ENCODE measurements around the gene NUP98. TPM values are rescaled to one million over a fixed set of nuclear protein-coding genes. Genes with fewer than 3 reads are reported as not detected.
"Not testable (repeated sequence)": the region's sequence is repeated elsewhere in the genome, so short reads cannot be mapped to it uniquely, and the experiment has no call there.

NUP98 gene
- total and polyA plus RNA-seq, 4 experiments from 2014 or later = 31.9 to 112 (median 80.5) TPM

DNA sequence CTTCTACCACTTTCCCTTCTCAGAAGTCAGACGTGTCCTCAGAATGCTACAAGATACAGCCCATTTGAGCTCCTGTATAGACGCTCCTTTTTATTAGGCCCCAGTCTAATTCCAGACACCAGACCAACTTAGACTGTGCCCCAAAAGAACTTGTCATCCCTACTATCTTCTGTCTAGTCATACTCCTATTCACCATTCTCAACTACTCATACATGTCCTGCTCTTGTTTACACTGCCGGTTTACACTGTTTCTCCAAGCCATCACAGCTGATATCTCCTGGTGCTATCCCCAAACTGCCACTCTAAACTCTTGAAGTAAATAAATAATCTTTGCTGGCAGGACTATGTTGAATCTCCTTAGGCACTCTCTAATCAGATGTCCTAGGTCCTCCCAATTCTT, 144.8 kb downstream of the NUP98 start:
- H3K4me3 Mint-ChIP-seq; intact Hi-C loops (cut with micrococcal nuclease); H3K27ac Mint-ChIP-seq; H3K4me1 ChIP-seq (ENCODE audit: insufficient read depth, low read length); POLR2A ChIA-PET (ENCODE audit: partially characterized antibody); H3K4me1 Mint-ChIP-seq; CTCF ChIA-PET (ENCODE audit: partially characterized antibody); H3K27ac ChIP-seq (ENCODE audit: low read depth, low read length); H3K9me3 Mint-ChIP-seq; H3K27me3 ChIP-seq (ENCODE audit: insufficient read depth, low read length); H3K9me3 ChIP-seq (ENCODE audit: control insufficient read depth in 1 of 2, low read length in 2 of 2); H3K4me3 ChIP-seq (ENCODE audit: low read length in 2 of 2); H3K36me3 ChIP-seq (ENCODE audit: insufficient read depth, low read length); H3K36me3 Mint-ChIP-seq; DNase-seq: not testable (repeated sequence)
- peaks cover 31% of the 10 kb centered on the region in 2 donors for H3K27me3 Mint-ChIP-seq

- intact Hi-C loops (cut with micrococcal nuclease); H3K4me1 Mint-ChIP-seq; H3K27ac Mint-ChIP-seq; H3K36me3 Mint-ChIP-seq; H3K9me3 Mint-ChIP-seq; H3K27ac ChIP-seq (ENCODE audit: low read depth, low read length); H3K4me1 ChIP-seq (ENCODE audit: insufficient read depth, low read length); DNase-seq; POLR2A ChIA-PET (ENCODE audit: partially characterized antibody); H3K9me3 ChIP-seq (ENCODE audit: control insufficient read depth in 1 of 2, low read length in 2 of 2); H3K27me3 ChIP-seq (ENCODE audit: insufficient read depth, low read length); H3K4me3 ChIP-seq (ENCODE audit: low read length in 2 of 2); CTCF ChIA-PET (ENCODE audit: partially characterized antibody); H3K36me3 ChIP-seq (ENCODE audit: insufficient read depth, low read length): not testable (repeated sequence)
- peak overlapping the region in 1 of 8 donors; percentile 30 for H3K4me3 Mint-ChIP-seq
- peaks cover 40% of the 10 kb centered on the region in 2 donors for H3K27me3 Mint-ChIP-seq
Measured at GRCh38 chr11:3649374-3649773, 148.0 kb downstream of the NUP98 start.

DNA sequence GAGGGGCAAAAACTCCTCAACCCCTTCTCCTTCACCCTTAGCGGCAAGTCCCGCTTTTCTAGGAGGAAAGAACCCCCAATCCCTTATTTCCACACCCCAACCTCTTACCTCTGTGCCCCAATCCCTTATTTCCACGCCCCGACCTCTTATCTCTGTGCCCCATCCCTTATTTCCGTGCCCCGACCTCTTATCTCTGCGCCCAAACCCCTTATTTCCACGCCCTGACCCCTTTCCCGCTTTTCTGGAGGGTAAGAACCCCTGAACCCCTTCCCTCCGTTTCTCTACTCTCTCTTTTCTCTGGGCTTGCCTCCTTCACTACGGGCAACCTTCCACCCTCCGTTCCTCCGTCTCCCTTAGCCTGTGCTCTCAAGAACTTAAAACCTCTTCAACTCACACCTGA, 148.5 kb downstream of the NUP98 start:
- H3K4me1 Mint-ChIP-seq; H3K36me3 ChIP-seq (ENCODE audit: insufficient read depth, low read length); H3K27me3 ChIP-seq (ENCODE audit: insufficient read depth, low read length); POLR2A ChIA-PET (ENCODE audit: partially characterized antibody); H3K9me3 Mint-ChIP-seq; H3K4me1 ChIP-seq (ENCODE audit: insufficient read depth, low read length); H3K27ac ChIP-seq (ENCODE audit: low read depth, low read length); H3K4me3 Mint-ChIP-seq; intact Hi-C loops (cut with micrococcal nuclease); H3K4me3 ChIP-seq (ENCODE audit: low read length in 2 of 2); H3K9me3 ChIP-seq (ENCODE audit: control insufficient read depth in 1 of 2, low read length in 2 of 2); DNase-seq; CTCF ChIA-PET (ENCODE audit: partially characterized antibody); H3K27ac Mint-ChIP-seq; H3K36me3 Mint-ChIP-seq: not testable (repeated sequence)
- peaks cover 40 to 42% of the 10 kb centered on the region in 2 donors for H3K27me3 Mint-ChIP-seq

- Histone ChIP-seq H3K9me3 (ENCODE audit: control insufficient read depth in 1 of 2, low read length in 2 of 2) (no peaks in the 10 kb centered on the region), H3K4me1 (ENCODE audit: insufficient read depth, low read length) (peaks cover 10% of the 10 kb centered on the region), H3K36me3 (ENCODE audit: insufficient read depth, low read length) (no peaks in the 10 kb centered on the region), H3K4me3 (ENCODE audit: low read length in 2 of 2) (no peak overlapping the region), H3K27me3 (ENCODE audit: insufficient read depth, low read length) (peaks cover 5% of the 10 kb centered on the region), H3K27ac (ENCODE audit: low read depth, low read length) (no peak overlapping the region)
- no peak for DNase-seq
- no peak overlapping the region for H3K4me3 Mint-ChIP-seq
- no peaks in the 10 kb centered on the region for H3K36me3 Mint-ChIP-seq
- H3K9me3 Mint-ChIP-seq = no peaks in the 10 kb centered on the region
- H3K27ac Mint-ChIP-seq = no peak overlapping the region
- peaks cover 35 to 38% of the 10 kb centered on the region in 2 donors for H3K27me3 Mint-ChIP-seq
- peaks cover 3 to 13% (median 9%) of the 10 kb centered on the region in 4 donors for H3K4me1 Mint-ChIP-seq
- CTCF ChIA-PET (ENCODE audit: partially characterized antibody) = no interaction called here
- POLR2A ChIA-PET (ENCODE audit: partially characterized antibody) = no interaction called here
- intact Hi-C loops (cut with micrococcal nuclease) = no loop called here
Measured at GRCh38 chr11:3645552-3645951, 151.8 kb downstream of the NUP98 start.

DNA sequence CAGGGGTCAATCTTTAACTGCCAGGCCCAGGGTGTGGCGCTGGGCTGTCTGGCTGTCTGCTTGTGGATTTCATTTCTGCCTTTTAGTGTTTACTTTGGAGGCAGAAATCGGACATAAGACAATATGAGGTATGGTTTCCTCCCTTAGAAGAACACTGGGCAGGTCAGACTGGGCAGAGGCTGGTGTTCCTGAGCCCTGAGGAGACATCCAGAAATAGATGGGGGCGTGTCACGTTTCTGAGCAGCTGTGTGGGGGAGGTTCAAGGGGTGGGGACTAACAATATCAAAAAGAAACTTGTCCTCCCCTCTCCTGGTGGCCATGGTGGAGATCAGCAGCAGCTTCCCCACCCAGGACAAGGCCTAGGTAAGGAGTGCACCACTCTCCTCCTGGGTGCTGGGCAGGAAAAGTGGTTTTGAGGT, 152.5 kb downstream of the NUP98 start, which contains the start of gene ART1:
Gene ART1, plus strand, starts transcription at position 312 of the 419 bp plus-strand sequence. CDS start 14,086 bp downstream, outside the sequence.
- Mint-ChIP-seq H3K36me3 (no peaks in the 10 kb centered on the region), H3K9me3 (no peaks in the 10 kb centered on the region), H3K4me1 (peaks cover 3 to 13% (median 9%) of the 10 kb centered on the region in 4 donors), H3K27ac (no peak within 1 kb of the TSS), H3K4me3 (peak within 1 kb of the TSS in 2 of 8 donors; percentile 13 to 17), H3K27me3 (peaks cover 31 to 34% of the 10 kb centered on the region in 2 donors)
- Histone ChIP-seq H3K4me1 (ENCODE audit: insufficient read depth, low read length) (peaks cover 10% of the 10 kb centered on the region), H3K9me3 (ENCODE audit: control insufficient read depth in 1 of 2, low read length in 2 of 2) (no peaks in the 10 kb centered on the region), H3K27me3 (ENCODE audit: insufficient read depth, low read length) (peaks cover 5% of the 10 kb centered on the region), H3K4me3 (ENCODE audit: low read length in 2 of 2) (no peak within 1 kb of the TSS), H3K36me3 (ENCODE audit: insufficient read depth, low read length) (no peaks in the 10 kb centered on the region), H3K27ac (ENCODE audit: low read depth, low read length) (no peak within 1 kb of the TSS)
- DNase-seq = no peak
- ChIA-PET POLR2A (ENCODE audit: partially characterized antibody) (no interaction called here), CTCF (ENCODE audit: partially characterized antibody) (no interaction called here)
- intact Hi-C loops (cut with micrococcal nuclease) = no loop called here

DNA sequence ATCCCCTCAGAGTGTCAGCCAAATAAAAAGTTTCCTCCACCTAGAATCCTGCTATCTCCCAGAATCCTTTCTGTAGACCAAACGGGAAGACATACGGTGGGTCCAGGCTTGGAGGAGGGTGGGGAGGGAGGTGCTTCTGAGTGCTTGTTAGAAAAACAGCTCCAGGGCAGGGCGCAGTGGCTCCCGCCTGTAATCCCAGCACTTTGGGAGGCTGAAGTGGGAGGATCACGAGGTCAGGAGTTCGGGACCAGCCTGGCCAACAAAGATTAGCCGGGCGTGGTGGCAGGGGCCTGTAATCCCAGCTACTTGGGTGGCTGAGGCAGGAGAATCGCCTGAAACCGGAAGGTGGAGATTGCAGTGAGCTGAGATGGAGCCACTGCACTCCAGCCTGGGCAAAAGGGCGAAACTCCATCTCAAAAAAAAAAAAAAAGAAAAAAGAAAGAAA, 154.2 kb downstream of the NUP98 start:
- H3K27ac ChIP-seq (ENCODE audit: low read depth, low read length); H3K27me3 ChIP-seq (ENCODE audit: insufficient read depth, low read length); intact Hi-C loops (cut with micrococcal nuclease); H3K9me3 ChIP-seq (ENCODE audit: control insufficient read depth in 1 of 2, low read length in 2 of 2); H3K27ac Mint-ChIP-seq; H3K36me3 Mint-ChIP-seq; H3K9me3 Mint-ChIP-seq; CTCF ChIA-PET (ENCODE audit: partially characterized antibody); POLR2A ChIA-PET (ENCODE audit: partially characterized antibody); H3K4me3 ChIP-seq (ENCODE audit: low read length in 2 of 2); DNase-seq; H3K36me3 ChIP-seq (ENCODE audit: insufficient read depth, low read length): not testable (repeated sequence)
- Mint-ChIP-seq H3K4me3 (peak overlapping the region in 5 of 8 donors; percentile 75 to 91 (median 83)), H3K27me3 (peaks cover 17 to 22% of the 10 kb centered on the region in 2 donors), H3K4me1 (peaks cover 3 to 13% (median 9%) of the 10 kb centered on the region in 4 donors)
- H3K4me1 ChIP-seq (ENCODE audit: insufficient read depth, low read length) = peaks cover 10% of the 10 kb centered on the region

- Histone ChIP-seq H3K4me3 (ENCODE audit: low read length in 2 of 2) (peak overlapping the region in 1 of 2 donors; percentile 51), H3K27me3 (ENCODE audit: insufficient read depth, low read length) (peaks cover 5% of the 10 kb centered on the region), H3K27ac (ENCODE audit: low read depth, low read length) (no peak overlapping the region), H3K36me3 (ENCODE audit: insufficient read depth, low read length) (no peaks in the 10 kb centered on the region), H3K4me1 (ENCODE audit: insufficient read depth, low read length) (peaks cover 10% of the 10 kb centered on the region), H3K9me3 (ENCODE audit: control insufficient read depth in 1 of 2, low read length in 2 of 2) (no peaks in the 10 kb centered on the region)
- intact Hi-C loops (cut with micrococcal nuclease) = no loop called here
- peak; percentile 52 to 83 (median 70) for DNase-seq
- CTCF ChIA-PET (ENCODE audit: partially characterized antibody) = no interaction called here
- POLR2A ChIA-PET (ENCODE audit: partially characterized antibody) = no interaction called here
- Mint-ChIP-seq H3K4me1 (peaks cover 3 to 13% (median 9%) of the 10 kb centered on the region in 4 donors), H3K4me3 (peak overlapping the region; percentile 60 to 91 (median 80)), H3K36me3 (no peaks in the 10 kb centered on the region), H3K27ac (peak overlapping the region in 3 of 7 donors; percentile 29 to 82 (median 37)), H3K9me3 (no peaks in the 10 kb centered on the region), H3K27me3 (peaks cover 11 to 18% of the 10 kb centered on the region in 2 donors)
Measured at GRCh38 chr11:3642071-3642951, 155.0 kb downstream of the NUP98 start.
